ENCODE measurements around the gene MSI2.

The MSI2 gene

DNA sequence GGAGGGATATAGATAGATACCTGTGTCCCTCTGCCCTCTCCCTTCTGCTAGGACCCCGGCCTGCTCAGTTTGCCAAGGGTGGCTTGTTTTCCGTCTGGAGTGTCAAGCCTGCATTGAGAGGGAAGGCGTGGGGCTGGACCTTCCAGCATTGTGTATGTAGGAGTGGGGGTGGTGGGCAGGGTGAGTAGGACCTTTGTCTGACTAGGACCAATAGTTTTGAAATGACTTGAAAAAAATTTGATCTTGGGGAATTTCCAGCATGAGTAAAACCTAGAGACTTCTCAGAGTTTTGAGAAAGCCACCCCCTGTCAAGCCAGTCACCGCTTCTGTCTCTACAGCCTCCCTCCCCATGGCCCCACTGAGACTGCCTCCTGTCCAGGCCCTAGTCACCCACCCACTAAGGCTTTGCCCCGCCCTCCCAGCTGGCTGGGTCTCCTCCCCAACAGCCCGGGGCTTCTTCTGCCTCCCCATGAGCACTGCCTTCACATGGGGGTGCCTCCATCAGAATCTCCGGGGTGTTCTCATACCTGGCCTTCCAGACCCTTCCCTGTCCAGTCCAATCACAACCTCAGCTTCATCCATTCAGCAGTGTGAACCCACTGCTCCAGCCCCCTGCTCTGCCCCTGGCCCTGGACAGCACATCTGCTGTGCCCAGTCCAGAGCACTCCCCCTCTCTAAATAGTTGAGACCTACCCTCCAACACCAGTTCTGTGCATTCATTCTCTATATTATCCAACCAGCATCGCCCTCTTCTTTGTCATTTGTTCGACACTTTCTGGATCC is 207.0 kb downstream of the MSI2 start:
- no peak overlapping the region for H2AFZ ChIP-seq (ENCODE audit: low read depth, low read length, severe bottlenecking)
- H3K9me3 ChIP-seq (ENCODE audit: insufficient read depth, low read length) = no peaks in the 10 kb centered on the region
- peaks cover 11% of the 10 kb centered on the region; the same call in 1 of the 2 replicates for H3K79me2 ChIP-seq (ENCODE audit: insufficient read depth, low read length)
- H3K4me3 ChIP-seq (ENCODE audit: insufficient read depth, low read length, poor library complexity, severe bottlenecking) = no peak overlapping the region
- no peaks in the 10 kb centered on the region for H3K36me3 ChIP-seq (ENCODE audit: low read length)
- H3K9me2 ChIP-seq (replicated peaks; ENCODE audit: insufficient read depth, low read length) = no peaks in the 10 kb centered on the region
- no peak overlapping the region for H3K9ac ChIP-seq (ENCODE audit: low read length)
- H3F3A ChIP-seq (ENCODE audit: insufficient read depth) = no peaks in the 10 kb centered on the region
- H3K27ac ChIP-seq (ENCODE audit: low read depth, low read length) = no peak overlapping the region
- no peaks in the 10 kb centered on the region for H4K20me1 ChIP-seq (ENCODE audit: low read depth, low read length)
- no peak for TF ChIP-seq EZH2phosphoT487 (conservative IDR thresholded peaks at IDR 0.05; ENCODE audit: low read length)
- no peaks in the 10 kb centered on the region for H3K27me3 ChIP-seq (ENCODE audit: low read length)
- H3K4me2 ChIP-seq (ENCODE audit: low read depth, low read length, poor library complexity, severe bottlenecking) = no peak overlapping the region

GRCh38 chr17:57464191-57464864 is 208.0 kb downstream of the MSI2 start:
- H3K36me3 ChIP-seq (ENCODE audit: low read length) = no peaks in the 10 kb centered on the region
- no peaks in the 10 kb centered on the region for H3K9me2 ChIP-seq (replicated peaks; ENCODE audit: insufficient read depth, low read length)
- H3K79me2 ChIP-seq (ENCODE audit: insufficient read depth, low read length) = peaks cover 7% of the 10 kb centered on the region; the same call in 1 of the 2 replicates
- TF ChIP-seq, protein P1, sequence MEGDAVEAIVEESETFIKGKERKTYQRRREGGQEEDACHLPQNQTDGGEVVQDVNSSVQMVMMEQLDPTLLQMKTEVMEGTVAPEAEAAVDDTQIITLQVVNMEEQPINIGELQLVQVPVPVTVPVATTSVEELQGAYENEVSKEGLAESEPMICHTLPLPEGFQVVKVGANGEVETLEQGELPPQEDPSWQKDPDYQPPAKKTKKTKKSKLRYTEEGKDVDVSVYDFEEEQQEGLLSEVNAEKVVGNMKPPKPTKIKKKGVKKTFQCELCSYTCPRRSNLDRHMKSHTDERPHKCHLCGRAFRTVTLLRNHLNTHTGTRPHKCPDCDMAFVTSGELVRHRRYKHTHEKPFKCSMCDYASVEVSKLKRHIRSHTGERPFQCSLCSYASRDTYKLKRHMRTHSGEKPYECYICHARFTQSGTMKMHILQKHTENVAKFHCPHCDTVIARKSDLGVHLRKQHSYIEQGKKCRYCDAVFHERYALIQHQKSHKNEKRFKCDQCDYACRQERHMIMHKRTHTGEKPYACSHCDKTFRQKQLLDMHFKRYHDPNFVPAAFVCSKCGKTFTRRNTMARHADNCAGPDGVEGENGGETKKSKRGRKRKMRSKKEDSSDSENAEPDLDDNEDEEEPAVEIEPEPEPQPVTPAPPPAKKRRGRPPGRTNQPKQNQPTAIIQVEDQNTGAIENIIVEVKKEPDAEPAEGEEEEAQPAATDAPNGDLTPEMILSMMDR (IDR thresholded peaks at IDR 0.05; ENCODE audit: insufficient read depth, low read length, poor library complexity, severe bottlenecking) = no peak
- no peak overlapping the region for H3K4me3 ChIP-seq (ENCODE audit: insufficient read depth, low read length, poor library complexity, severe bottlenecking)
- no peaks in the 10 kb centered on the region for H4K20me1 ChIP-seq (ENCODE audit: low read depth, low read length)
- no peak overlapping the region for H3K4me2 ChIP-seq (ENCODE audit: low read depth, low read length, poor library complexity, severe bottlenecking)
- H3K9ac ChIP-seq (ENCODE audit: low read length) = no peak overlapping the region
- H3K27me3 ChIP-seq (ENCODE audit: low read length) = no peaks in the 10 kb centered on the region
- no peak overlapping the region for H3K27ac ChIP-seq (ENCODE audit: low read depth, low read length)
- H3F3A ChIP-seq (ENCODE audit: insufficient read depth) = no peaks in the 10 kb centered on the region
- H3K9me3 ChIP-seq (ENCODE audit: insufficient read depth, low read length) = no peaks in the 10 kb centered on the region
- H2AFZ ChIP-seq (ENCODE audit: low read depth, low read length, severe bottlenecking) = no peak overlapping the region

DNA sequence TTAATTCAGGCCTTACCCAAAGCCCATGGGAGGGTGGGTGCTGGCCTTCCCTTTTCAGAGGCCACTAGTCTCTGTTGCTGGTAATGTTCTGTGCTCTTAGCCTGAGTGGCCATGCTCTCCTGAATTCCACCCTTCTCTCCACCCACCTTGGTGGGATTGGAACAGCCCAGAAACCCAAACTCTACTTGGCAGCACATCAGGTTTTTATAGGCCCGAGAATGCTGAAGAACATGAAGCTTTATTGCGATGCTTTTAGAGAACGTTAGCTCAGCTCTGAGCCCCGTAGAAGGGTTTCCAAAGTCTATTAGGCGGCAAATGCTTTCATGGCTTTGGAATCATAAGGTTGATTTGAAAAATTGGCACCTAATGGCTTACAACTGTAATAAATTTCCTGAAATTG is 209.3 kb downstream of the MSI2 start:
- TF ChIP-seq EZH2phosphoT487 (conservative IDR thresholded peaks at IDR 0.05; ENCODE audit: low read length) = no peak
- TF ChIP-seq, protein P1 (IDR thresholded peaks at IDR 0.05; ENCODE audit: insufficient read depth, low read length, poor library complexity, severe bottlenecking) = no peak

DNA sequence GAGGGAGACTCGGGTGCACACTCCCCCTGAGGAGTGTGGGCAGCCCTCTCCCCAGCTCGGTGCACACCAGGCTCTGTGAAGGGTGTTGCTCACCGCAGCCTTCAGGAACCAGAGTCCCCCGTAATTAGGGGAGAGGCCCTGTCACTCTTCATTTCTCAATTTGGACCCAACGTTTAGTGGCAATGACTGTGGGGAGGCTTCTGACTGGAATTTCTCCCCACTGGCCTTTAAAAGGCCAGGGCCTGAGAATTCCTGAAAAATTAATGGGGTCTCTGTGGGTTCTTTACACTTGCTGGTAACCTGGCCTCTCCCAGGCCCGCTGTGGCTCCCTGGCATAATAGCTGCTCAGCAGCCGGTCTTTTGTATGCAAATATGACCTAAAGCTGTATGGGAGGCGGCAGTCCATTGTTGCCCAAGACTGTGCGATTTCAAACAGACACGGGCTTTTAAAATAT is 209.7 kb downstream of the MSI2 start:
- Histone ChIP-seq H3K9me2 (replicated peaks; ENCODE audit: insufficient read depth, low read length) (no peaks in the 10 kb centered on the region), H4K20me1 (ENCODE audit: low read depth, low read length) (no peaks in the 10 kb centered on the region), H3K4me3 (ENCODE audit: insufficient read depth, low read length, poor library complexity, severe bottlenecking) (no peak overlapping the region), H2AFZ (ENCODE audit: low read depth, low read length, severe bottlenecking) (no peak overlapping the region), H3K9me3 (ENCODE audit: insufficient read depth, low read length) (no peaks in the 10 kb centered on the region), H3F3A (ENCODE audit: insufficient read depth) (no peaks in the 10 kb centered on the region), H3K36me3 (ENCODE audit: low read length) (no peaks in the 10 kb centered on the region), H3K27ac (ENCODE audit: low read depth, low read length) (no peak overlapping the region), H3K79me2 (ENCODE audit: insufficient read depth, low read length) (peaks cover 6% of the 10 kb centered on the region; the same call in 1 of the 2 replicates), H3K27me3 (ENCODE audit: low read length) (no peaks in the 10 kb centered on the region), H3K4me2 (ENCODE audit: low read depth, low read length, poor library complexity, severe bottlenecking) (no peak overlapping the region), H3K9ac (ENCODE audit: low read length) (no peak overlapping the region)
- TF ChIP-seq, protein P1 (IDR thresholded peaks at IDR 0.05; ENCODE audit: insufficient read depth, low read length, poor library complexity, severe bottlenecking) = no peak
- no peak for TF ChIP-seq EZH2phosphoT487 (conservative IDR thresholded peaks at IDR 0.05; ENCODE audit: low read length)

More for the DNA sequence above, 209.3 kb downstream of the MSI2 start:
- Histone ChIP-seq H2AFZ (ENCODE audit: low read depth, low read length, severe bottlenecking) (no peak overlapping the region), H3K4me3 (ENCODE audit: insufficient read depth, low read length, poor library complexity, severe bottlenecking) (no peak overlapping the region), H3K4me2 (ENCODE audit: low read depth, low read length, poor library complexity, severe bottlenecking) (no peak overlapping the region), H3K36me3 (ENCODE audit: low read length) (no peaks in the 10 kb centered on the region), H3F3A (ENCODE audit: insufficient read depth) (no peaks in the 10 kb centered on the region), H4K20me1 (ENCODE audit: low read depth, low read length) (no peaks in the 10 kb centered on the region), H3K27ac (ENCODE audit: low read depth, low read length) (no peak overlapping the region), H3K27me3 (ENCODE audit: low read length) (no peaks in the 10 kb centered on the region), H3K79me2 (ENCODE audit: insufficient read depth, low read length) (peaks cover 6% of the 10 kb centered on the region; the same call in 1 of the 2 replicates), H3K9me2 (replicated peaks; ENCODE audit: insufficient read depth, low read length) (no peaks in the 10 kb centered on the region), H3K9ac (ENCODE audit: low read length) (no peak overlapping the region), H3K9me3 (ENCODE audit: insufficient read depth, low read length) (no peaks in the 10 kb centered on the region)

Data from SU-DHL-6 (cell line).